ENCODE results near the gene GSTO2. TPM values are rescaled to one million over a fixed set of nuclear protein-coding genes. Genes with fewer than 3 reads are reported as not detected.
A peak's percentile ranks its signal among the peaks of the same experiment; 100 is the strongest.

The GSTO2 gene
- total and polyA plus RNA-seq, 2 of the 13 experiments (the other 11 are each of a cell fraction or from before 2014, with no cell fraction given) = 2.1 to 7.9 TPM

- TF ChIP-seq ASH2L (IDR thresholded peaks at IDR 0.05; ENCODE audit: insufficient read length, low read depth, low read length) = no peak
- no peak for TF ChIP-seq HNRNPUL1 (IDR thresholded peaks at IDR 0.05; ENCODE audit: low read depth, low read length)
- no peak for TF ChIP-seq ZNF790 (CRISPR knock-in tag; IDR thresholded peaks at IDR 0.05; ENCODE audit: borderline replicate concordance)
- TF ChIP-seq TAF15 (IDR thresholded peaks at IDR 0.05; ENCODE audit: low read depth, low read length, poor library complexity, severe bottlenecking) = no peak
- TF ChIP-seq KLF9 (CRISPR knock-in tag; IDR thresholded peaks at IDR 0.05; ENCODE audit: low read depth) = no peak
- no peak for TF ChIP-seq ZNF878 (CRISPR knock-in tag; IDR thresholded peaks at IDR 0.05)
- no peak for TF ChIP-seq TFDP2 (CRISPR knock-in tag; IDR thresholded peaks at IDR 0.05)
- TF ChIP-seq ZNF562 (CRISPR knock-in tag; IDR thresholded peaks at IDR 0.05; ENCODE audit: borderline replicate concordance) = no peak
- no peak for TF ChIP-seq SIN3B (IDR thresholded peaks at IDR 0.05; ENCODE audit: low read length)
- no peak for TF ChIP-seq SMYD3 (CRISPR knock-in tag; IDR thresholded peaks at IDR 0.05)
- TF ChIP-seq NR2C2 (CRISPR knock-in tag; IDR thresholded peaks at IDR 0.05; ENCODE audit: borderline replicate concordance) = 0 out of 2 replicates have a peak, but pooled peaks have one; percentile 14
- no peak for TF ChIP-seq ZNF317 (CRISPR knock-in tag; IDR thresholded peaks at IDR 0.05)
- no peak for TF ChIP-seq ZZZ3 (CRISPR knock-in tag; IDR thresholded peaks at IDR 0.05; ENCODE audit: borderline replicate concordance)
- no peak for TF ChIP-seq ETV6 (CRISPR knock-in tag; conservative IDR thresholded peaks at IDR 0.05)
- no peak for TF ChIP-seq ZNF431 (CRISPR knock-in tag; IDR thresholded peaks at IDR 0.05; ENCODE audit: borderline replicate concordance, low read depth)
- peak; percentile 31; the same call in 1 of the 2 replicates for TF ChIP-seq FOXA3 (CRISPR knock-in tag; IDR thresholded peaks at IDR 0.05)
- TF ChIP-seq ZBTB14 (CRISPR knock-in tag; IDR thresholded peaks at IDR 0.05) = no peak
- TF ChIP-seq ZNF296 (CRISPR knock-in tag; conservative IDR thresholded peaks at IDR 0.05) = no peak
- no peak for TF ChIP-seq ZNF746 (CRISPR knock-in tag; IDR thresholded peaks at IDR 0.05)
- no peak for TF ChIP-seq XBP1 (CRISPR knock-in tag; IDR thresholded peaks at IDR 0.05)
- TF ChIP-seq NR1H2 (CRISPR knock-in tag; IDR thresholded peaks at IDR 0.05; ENCODE audit: borderline replicate concordance, low read depth) = no peak
- TF ChIP-seq ZNF335 (CRISPR knock-in tag; IDR thresholded peaks at IDR 0.05) = no peak
- TF ChIP-seq SMC3 (IDR thresholded peaks at IDR 0.05; ENCODE audit: low read length) = no peak
- TF ChIP-seq ZMYM3 (CRISPR knock-in tag; IDR thresholded peaks at IDR 0.05) = peak; percentile 53; the same call in 1 of the 2 replicates
- TF ChIP-seq U2AF1 (optimal IDR thresholded peaks at IDR 0.05; ENCODE audit: low read depth, low read length) = no peak
- no peak for TF ChIP-seq TOE1 (CRISPR knock-in tag; IDR thresholded peaks at IDR 0.05)
- TF ChIP-seq GATA4 (IDR thresholded peaks at IDR 0.05; ENCODE audit: borderline replicate concordance, low read depth) = no peak
- no peak for TF ChIP-seq MTF2 (CRISPR knock-in tag; IDR thresholded peaks at IDR 0.05; ENCODE audit: borderline replicate concordance)
- TF ChIP-seq SP5 (CRISPR knock-in tag; IDR thresholded peaks at IDR 0.05; ENCODE audit: borderline replicate concordance, low read depth) = 0 out of 2 replicates have a peak, but pooled peaks have one; percentile 13
- TF ChIP-seq TMF1 (CRISPR knock-in tag; IDR thresholded peaks at IDR 0.05; ENCODE audit: low read depth) = no peak
- no peak for TF ChIP-seq ZNF703 (CRISPR knock-in tag; IDR thresholded peaks at IDR 0.05; ENCODE audit: borderline replicate concordance)
- TF ChIP-seq ZNF382 (CRISPR knock-in tag; IDR thresholded peaks at IDR 0.05; ENCODE audit: borderline replicate concordance) = no peak
- TF ChIP-seq SOX6 (IDR thresholded peaks at IDR 0.05) = no peak
- TF ChIP-seq SOX6 (CRISPR knock-in tag; IDR thresholded peaks at IDR 0.05) = peak; percentile 62
Measured at GRCh38 chr10:104286939-104287338, 18.0 kb downstream of the GSTO2 start (continued).

Data from HepG2 (cell line).